ENCODE measurements around the gene NOD1. TPM values are rescaled to one million over a fixed set of nuclear protein-coding genes. Genes with fewer than 3 reads are reported as not detected.
A peak's percentile ranks its signal among the peaks of the same experiment; 100 is the strongest.

NOD1 gene
- total RNA-seq, 1 donor from 2014 or later = 14.5 TPM

GRCh38 chr7:30468041-30468440, 10.5 kb downstream of the NOD1 start:
- Histone ChIP-seq H3K27ac (peak overlapping the region; percentile 80), H3K27me3 (no peaks in the 10 kb centered on the region), H3K4me1 (peaks cover 57% of the 10 kb centered on the region), H3K9me3 (no peaks in the 10 kb centered on the region), H3K36me3 (no peaks in the 10 kb centered on the region), H3K4me3 (no peak overlapping the region)
- no peak for DNase-seq (ENCODE audit: extremely low spot score in 2 of 2)
- TF ChIP-seq POLR2A (IDR thresholded peaks at IDR 0.05) = no peak
- TF ChIP-seq POLR2AphosphoS5 (IDR thresholded peaks at IDR 0.05; ENCODE audit: insufficient read depth in 1 of 2, low read depth in 1 of 2) = no peak
- TF ChIP-seq CTCF (IDR thresholded peaks at IDR 0.05) = no peak
- intact Hi-C loops (cut with DNase I) = no loop called here

- Histone ChIP-seq H3K27ac (no peak overlapping the region), H3K27me3 (no peaks in the 10 kb centered on the region), H3K4me3 (no peak overlapping the region), H3K4me1 (peaks cover 49% of the 10 kb centered on the region), H3K9me3 (no peaks in the 10 kb centered on the region), H3K36me3 (no peaks in the 10 kb centered on the region)
- TF ChIP-seq CTCF (IDR thresholded peaks at IDR 0.05) (no peak), POLR2A (IDR thresholded peaks at IDR 0.05) (no peak), POLR2AphosphoS5 (IDR thresholded peaks at IDR 0.05; ENCODE audit: insufficient read depth in 1 of 2, low read depth in 1 of 2) (no peak)
- DNase-seq (ENCODE audit: extremely low spot score in 2 of 2) = peak in 1 of 2 donors; percentile 8
- intact Hi-C loops (cut with DNase I) = no loop called here
These were observed 11.3 kb downstream of the NOD1 start for GRCh38 chr7:30467271-30467670.

GRCh38 chr7:30466266-30466665, 12.3 kb downstream of the NOD1 start:
- peak in 1 of 2 donors; percentile 12 for DNase-seq (ENCODE audit: extremely low spot score in 2 of 2)
- Histone ChIP-seq H3K27me3 (no peaks in the 10 kb centered on the region), H3K36me3 (no peaks in the 10 kb centered on the region), H3K9me3 (no peaks in the 10 kb centered on the region), H3K4me1 (peaks cover 39% of the 10 kb centered on the region), H3K27ac (no peak overlapping the region), H3K4me3 (no peak overlapping the region)
- no peak for TF ChIP-seq POLR2AphosphoS5 (IDR thresholded peaks at IDR 0.05; ENCODE audit: insufficient read depth in 1 of 2, low read depth in 1 of 2)
- TF ChIP-seq POLR2A (IDR thresholded peaks at IDR 0.05) = no peak
- no peak for TF ChIP-seq CTCF (IDR thresholded peaks at IDR 0.05)
- intact Hi-C loops (cut with DNase I) = no loop called here

GRCh38 chr7:30465811-30466180, 12.8 kb downstream of the NOD1 start:
- intact Hi-C loops (cut with DNase I) = no loop called here
- no peak overlapping the region for H3K4me3 ChIP-seq
- peaks cover 35% of the 10 kb centered on the region for H3K4me1 ChIP-seq
- DNase-seq (ENCODE audit: extremely low spot score in 2 of 2) = peak in 1 of 2 donors; percentile 28
- no peaks in the 10 kb centered on the region for H3K27me3 ChIP-seq
- TF ChIP-seq POLR2AphosphoS5 (IDR thresholded peaks at IDR 0.05; ENCODE audit: insufficient read depth in 1 of 2, low read depth in 1 of 2) = no peak
- TF ChIP-seq CTCF (IDR thresholded peaks at IDR 0.05) = no peak
- no peak for TF ChIP-seq POLR2A (IDR thresholded peaks at IDR 0.05)
- H3K9me3 ChIP-seq = no peaks in the 10 kb centered on the region
- H3K27ac ChIP-seq = no peak overlapping the region
- H3K36me3 ChIP-seq = no peaks in the 10 kb centered on the region

GRCh38 chr7:30465046-30465810, 13.4 kb downstream of the NOD1 start:
- no peaks in the 10 kb centered on the region for H3K9me3 ChIP-seq
- H3K27me3 ChIP-seq = no peaks in the 10 kb centered on the region
- H3K4me1 ChIP-seq = peaks cover 34% of the 10 kb centered on the region
- no peak overlapping the region for H3K27ac ChIP-seq
- TF ChIP-seq POLR2A (IDR thresholded peaks at IDR 0.05) = no peak
- no peak for TF ChIP-seq CTCF (IDR thresholded peaks at IDR 0.05)
- TF ChIP-seq POLR2AphosphoS5 (IDR thresholded peaks at IDR 0.05; ENCODE audit: insufficient read depth in 1 of 2, low read depth in 1 of 2) = no peak
- peak in 1 of 2 donors; percentile 40 for DNase-seq (ENCODE audit: extremely low spot score in 2 of 2)
- intact Hi-C loops (cut with DNase I) = no loop called here
- no peak overlapping the region for H3K4me3 ChIP-seq
- H3K36me3 ChIP-seq = no peaks in the 10 kb centered on the region
